ENCODE measurements around the gene NKD1.

NKD1 gene

GRCh38 chr16:50581845-50582244 is 33.6 kb downstream of the NKD1 start:
- no peak for DNase-seq

- no peak for DNase-seq
These were observed 35.0 kb downstream of the NKD1 start for GRCh38 chr16:50583211-50583610.

GRCh38 chr16:50584033-50584722 is 36.0 kb downstream of the NKD1 start:
- DNase-seq = no peak

GRCh38 chr16:50585331-50585776 is 37.2 kb downstream of the NKD1 start:
- DNase-seq = no peak

- DNase-seq = no peak
These were observed 39.3 kb downstream of the NKD1 start for GRCh38 chr16:50587543-50587942.

- DNase-seq = no peak
These were observed 40.1 kb downstream of the NKD1 start for GRCh38 chr16:50588276-50588675.

GRCh38 chr16:50591209-50591608 is 43.0 kb downstream of the NKD1 start:
- DNase-seq = no peak

- no peak for DNase-seq
These were observed 43.9 kb downstream of the NKD1 start for GRCh38 chr16:50591800-50592771.

GRCh38 chr16:50592996-50593395 is 44.8 kb downstream of the NKD1 start:
- DNase-seq = no peak

GRCh38 chr16:50593410-50594150 is 45.4 kb downstream of the NKD1 start:
- no peak for DNase-seq

GRCh38 chr16:50594308-50595260 is 46.4 kb downstream of the NKD1 start:
- DNase-seq = no peak

- DNase-seq = no peak
These were observed 47.7 kb downstream of the NKD1 start for GRCh38 chr16:50595859-50596258.

- no peak for DNase-seq
These were observed 48.7 kb downstream of the NKD1 start for GRCh38 chr16:50596762-50597450.

- no peak for DNase-seq
These were observed 49.5 kb downstream of the NKD1 start for GRCh38 chr16:50597563-50598255.

GRCh38 chr16:50598256-50598894 is 50.2 kb downstream of the NKD1 start:
- no peak for DNase-seq

- DNase-seq = no peak
These were observed 50.8 kb downstream of the NKD1 start for GRCh38 chr16:50598936-50599361.

- DNase-seq = no peak
These were observed 51.3 kb downstream of the NKD1 start for GRCh38 chr16:50599494-50599893.

GRCh38 chr16:50600582-50601283 is 52.5 kb downstream of the NKD1 start:
- DNase-seq = no peak

- no peak for DNase-seq
These were observed 53.1 kb downstream of the NKD1 start for GRCh38 chr16:50601341-50601740.

GRCh38 chr16:50602126-50602525 is 53.9 kb downstream of the NKD1 start:
- DNase-seq = no peak

Measured in KG1 (cell line).